ENCODE results near the gene RERG.

DNA sequence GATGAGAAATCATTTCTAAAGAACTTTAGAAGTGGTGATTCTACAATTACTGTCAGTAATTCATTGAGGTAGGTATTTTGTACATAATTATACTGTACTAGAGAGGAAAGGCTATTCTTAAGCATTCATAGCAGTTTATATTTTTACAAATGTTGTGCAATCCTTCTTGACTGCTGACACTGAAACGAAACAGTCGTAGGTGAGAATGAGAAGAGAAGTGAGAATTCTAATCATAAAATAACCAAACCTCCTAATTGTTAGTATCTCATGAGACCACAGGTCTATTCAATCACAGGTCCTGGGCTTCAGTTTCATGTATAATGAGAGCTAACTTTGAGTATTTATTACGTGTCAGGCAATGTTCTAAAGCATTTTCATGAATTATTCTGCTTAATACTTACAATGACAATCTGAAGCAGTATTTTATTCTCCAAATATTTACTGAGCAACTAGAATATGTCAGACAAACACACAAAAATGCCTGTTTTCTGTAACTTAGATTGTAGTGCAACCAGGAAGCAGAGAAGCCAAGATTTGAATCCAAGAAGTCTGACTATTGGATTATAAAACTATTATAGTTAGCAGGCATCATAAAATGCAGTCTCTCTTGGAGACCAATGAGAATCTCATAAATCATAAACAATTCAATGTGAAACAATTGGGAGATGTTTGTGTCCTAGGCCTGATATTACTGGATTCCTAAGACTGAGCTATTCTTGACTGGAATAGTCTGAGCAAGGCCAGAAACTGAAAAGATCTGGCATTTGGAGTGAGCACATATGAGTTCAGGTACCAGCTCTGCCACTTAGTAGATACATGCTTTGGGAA is 24.3 kb downstream of the RERG start:
- TF ChIP-seq CTCF (IDR thresholded peaks at IDR 0.05) (no peak), EP300 (IDR thresholded peaks at IDR 0.05) (no peak), POLR2A (IDR thresholded peaks at IDR 0.05) (no peak), POLR2AphosphoS5 (IDR thresholded peaks at IDR 0.05) (no peak)
